ENCODE measurements around the gene BMX. TPM values are rescaled to one million over a fixed set of nuclear protein-coding genes. Genes with fewer than 3 reads are reported as not detected.

BMX gene
- total and polyA plus RNA-seq, 3 donors from 2014 or later = 0.12 to 1.2 (median 0.55) TPM

DNA sequence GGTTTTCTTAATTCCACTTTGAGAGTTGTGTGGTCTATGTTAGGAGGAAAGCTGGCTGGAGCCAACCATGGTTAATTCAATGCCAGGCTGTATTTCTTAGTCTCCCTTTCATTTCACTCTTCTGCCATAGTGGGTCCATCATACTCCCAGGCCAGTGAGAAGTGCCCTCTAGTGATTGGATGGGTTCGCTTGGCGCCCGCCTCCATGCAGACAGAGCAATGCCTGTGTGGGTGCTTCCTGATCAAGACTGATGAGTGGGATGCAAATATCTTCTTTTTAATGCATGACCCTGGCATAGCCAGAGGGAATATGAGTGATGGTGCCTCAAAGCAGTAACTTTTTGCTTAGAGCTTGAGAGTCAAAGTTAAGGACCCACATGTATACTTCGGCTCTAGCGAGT lies 6.4 kb downstream of the BMX start:
- 97% methylated on average over 5 of the region's 5 CpGs for WGBS, 2 donors

DNA sequence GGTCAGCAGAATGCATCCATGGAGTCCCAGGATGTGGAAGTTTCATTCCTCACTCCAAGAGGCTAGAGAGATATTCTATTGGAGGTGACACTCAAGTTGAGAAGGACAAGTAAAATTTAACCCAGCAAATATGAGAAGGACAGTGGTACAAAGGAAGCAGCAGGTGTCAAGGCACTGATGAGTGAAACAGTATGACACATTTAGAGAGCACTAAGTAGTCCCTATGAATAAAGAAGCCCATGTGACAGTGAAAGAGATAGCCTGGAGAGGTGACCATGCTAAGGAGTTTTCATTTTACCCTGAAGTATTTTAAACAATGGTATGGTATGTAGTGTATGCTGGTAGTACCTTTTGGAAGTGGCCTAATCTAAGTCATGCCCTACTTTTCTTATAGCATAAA lies 9.2 kb downstream of the BMX start:
- H3K36me3 ChIP-seq (ENCODE audit: low read depth, missing control alignments) = no peaks in the 10 kb centered on the region
- no peak overlapping the region for H3K27ac ChIP-seq
- no peaks in the 10 kb centered on the region for H3K27me3 ChIP-seq
- TF ChIP-seq CTCF (IDR thresholded peaks at IDR 0.05) = no peak
- H3K9me3 ChIP-seq = no peaks in the 10 kb centered on the region
- no peaks in the 10 kb centered on the region for H3K4me1 ChIP-seq
- intact Hi-C loops (cut with DNase I; ENCODE audit: low total_unique reads) = no loop called here
- no peak overlapping the region for H3K4me3 ChIP-seq
- no peak for DNase-seq

More for the DNA sequence above, 6.4 kb downstream of the BMX start:
- intact Hi-C loops (cut with DNase I; ENCODE audit: low total_unique reads) = no loop called here
- Histone ChIP-seq H3K9me3 (no peaks in the 10 kb centered on the region), H3K27me3 (no peaks in the 10 kb centered on the region), H3K4me3 (no peak overlapping the region), H3K4me1 (no peaks in the 10 kb centered on the region), H3K36me3 (ENCODE audit: low read depth, missing control alignments) (no peaks in the 10 kb centered on the region), H3K27ac (no peak overlapping the region)
- no peak for DNase-seq
- TF ChIP-seq CTCF (IDR thresholded peaks at IDR 0.05) = no peak
- no peak for TF ChIP-seq POLR2A (IDR thresholded peaks at IDR 0.05)

GRCh38 chrX:15511563-15511962 lies 11.0 kb downstream of the BMX start:
- TF ChIP-seq CTCF (IDR thresholded peaks at IDR 0.05) (no peak), POLR2A (IDR thresholded peaks at IDR 0.05) (no peak)
- Histone ChIP-seq H3K36me3 (ENCODE audit: low read depth, missing control alignments) (no peaks in the 10 kb centered on the region), H3K4me1 (no peaks in the 10 kb centered on the region), H3K27ac (no peak overlapping the region), H3K4me3 (no peak overlapping the region), H3K27me3 (no peaks in the 10 kb centered on the region), H3K9me3 (no peaks in the 10 kb centered on the region)
- DNase-seq = no peak
- intact Hi-C loops (cut with DNase I; ENCODE audit: low total_unique reads) = no loop called here
- 50 to 61% methylated on average over 1 of the region's 1 CpG for WGBS, 2 donors

GRCh38 chrX:15512401-15512965 lies 11.9 kb downstream of the BMX start:
- 97 to 100% methylated on average over 3 to 4 of the region's 4 CpGs for WGBS, 2 donors
- no peak overlapping the region for H3K27ac ChIP-seq
- TF ChIP-seq POLR2A (IDR thresholded peaks at IDR 0.05) (no peak), CTCF (IDR thresholded peaks at IDR 0.05) (no peak)

GRCh38 chrX:15514279-15514678 lies 13.7 kb downstream of the BMX start:
- Histone ChIP-seq H3K4me3 (no peak overlapping the region), H3K4me1 (no peaks in the 10 kb centered on the region), H3K9me3 (no peaks in the 10 kb centered on the region), H3K27me3 (no peaks in the 10 kb centered on the region), H3K27ac (no peak overlapping the region), H3K36me3 (ENCODE audit: low read depth, missing control alignments) (no peaks in the 10 kb centered on the region)
- TF ChIP-seq CTCF (IDR thresholded peaks at IDR 0.05) (no peak), POLR2A (IDR thresholded peaks at IDR 0.05) (no peak)
- 93 to 100% methylated on average over 1 of the region's 1 CpG for WGBS, 2 donors
- DNase-seq = no peak
- intact Hi-C loops (cut with DNase I; ENCODE audit: low total_unique reads) = no loop called here

More at GRCh38 chrX:15512401-15512965, 11.9 kb downstream of the BMX start:
- H3K4me1 ChIP-seq = no peaks in the 10 kb centered on the region
- no peak for DNase-seq
- no peaks in the 10 kb centered on the region for H3K36me3 ChIP-seq (ENCODE audit: low read depth, missing control alignments)
- no peak overlapping the region for H3K4me3 ChIP-seq
- intact Hi-C loops (cut with DNase I; ENCODE audit: low total_unique reads) = no loop called here
- H3K27me3 ChIP-seq = no peaks in the 10 kb centered on the region
- H3K9me3 ChIP-seq = no peaks in the 10 kb centered on the region
